HCT116 (cell line): ENCODE results near the gene AMDHD1. TPM values are rescaled to one million over a fixed set of nuclear protein-coding genes. Genes with fewer than 3 reads are reported as not detected.

Experiments
- ATAC-seq: fragments of 200-7000 bp; cut with Tn5 transposase; 2 replicates; pipeline ENCODE4 v1.9.1; 2020; ENCODE audit warnings: mild to moderate bottlenecking, moderate library complexity
- BruUV-seq: library from RNA; stranded (reverse); fragments of 400-500 nt; replicated peaks from 2 replicates; lab custom pipeline; 2021; lab: Mats Ljungman, UMichigan
- CTCF ChIA-PET: fragments of 300-600 bp; sonication (Branson Sonifier 250); formaldehyde crosslinking; loops from one replicate; lab custom pipeline; 2021; ENCODE audit warnings: antibody characterized with exemption; lab: Charles Lee
- POLR2A ChIA-PET: fragments of 300-600, 350-600 bp; sonication (Branson Sonifier 250); formaldehyde crosslinking; loops from one replicate; lab custom pipeline; 2021; ENCODE audit warnings: antibody characterized with exemption; lab: Charles Lee
- RAD21 ChIA-PET, 2 experiments: fragments of 300-600 bp; sonication (Branson Sonifier 250); formaldehyde crosslinking; loops; one replicate each; lab custom pipeline; 2023; ENCODE audit warnings: low total read pairs in 2 of 2; ENCODE audit not compliant: uncharacterized antibody in 2 of 2, unreplicated experiment in 2 of 2, low non-redundant PET in 1 of 2; lab: Charles Lee
- DNase-seq: peaks from one replicate; pipeline ENCODE4 v3.0.0-alpha.2; 2010; ENCODE audit warnings: low read depth, low spot score
- H2AFZ ChIP-seq: fragments of 200-600 bp; shearing (Covaris generic), sonication (generic); 2 replicates; pipeline ENCODE4 v1.6.1; 2017; ENCODE audit warnings: low read depth, mixed run types, mixed read lengths, antibody characterized with exemption, low read length; ENCODE audit not compliant: poor library complexity, severe bottlenecking
- H3K27ac ChIP-seq: 2 replicates; pipeline ENCODE4 v1.5.1; 2012; ENCODE audit warnings: low read depth, low read length
- H3K27me3 ChIP-seq: fragments of 200-600 bp; sonication (generic); 2 replicates; pipeline ENCODE4 v1.6.1; 2016; ENCODE audit warnings: mixed run types, low read length, mixed read lengths; ENCODE audit not compliant: insufficient read depth
- H3K36me3 ChIP-seq, 2 experiments: fragments of 200-500 bp in 1 of 2; fragments of 200-600 bp in 1 of 2; sonication (Bioruptor generic) in 1 of 2; sonication (generic) in 1 of 2; 2 replicates each; pipeline versions ENCODE4 v1.5.1 to v1.6.1; 2014 to 2016; ENCODE audit warnings: low read length in 2 of 2, inconsistent platforms in 1 of 2, mixed read lengths in 1 of 2, mixed run types in 1 of 2; ENCODE audit not compliant: insufficient read depth in 2 of 2, control insufficient read depth in 1 of 2
- H3K4me1 ChIP-seq, 2 experiments: fragments of 200-600 bp in 1 of 2; sonication (generic) in 1 of 2; 2 replicates each; pipeline versions ENCODE4 v1.5.1 to v1.6.1; 2012 to 2017; ENCODE audit warnings: low read length in 2 of 2, inconsistent platforms in 1 of 2, mild to moderate bottlenecking in 1 of 2, mixed read lengths in 1 of 2, mixed run types in 1 of 2, moderate library complexity in 1 of 2; ENCODE audit not compliant: insufficient read depth in 2 of 2, control insufficient read depth in 1 of 2
- H3K4me2 ChIP-seq: fragments of 200-600 bp; sonication (generic); 2 replicates; pipeline ENCODE4 v1.6.1; 2017; ENCODE audit warnings: mixed run types, low read length, mixed read lengths
- H3K4me3 ChIP-seq, 2 experiments: fragments of 200-600 bp in 1 of 2; sonication (generic) in 1 of 2; replicated peaks in 1 of 2; 2 replicates each; pipeline ENCODE4 v1.5.1; 2011 to 2016; ENCODE audit warnings: low read length in 2 of 2, control low read depth in 1 of 2, low read depth in 1 of 2, mild to moderate bottlenecking in 1 of 2, mixed read lengths in 1 of 2, mixed run types in 1 of 2
- H3K79me2 ChIP-seq: fragments of 200-600 bp; sonication (generic); 2 replicates; pipeline ENCODE4 v1.6.1; 2017; ENCODE audit warnings: mild to moderate bottlenecking, mixed run types, low read length, moderate library complexity, mixed read lengths; ENCODE audit not compliant: insufficient read depth
- H3K9ac ChIP-seq: fragments of 200-600 bp; sonication (generic); 2 replicates; pipeline ENCODE4 v1.6.1; 2016; ENCODE audit warnings: low read length, mixed read lengths
- H3K9me2 ChIP-seq: fragments of 200-600 bp; sonication (generic), shearing (Covaris generic); 2 replicates; pipeline ENCODE4 v1.6.1; 2017; ENCODE audit warnings: mixed run types, mild to moderate bottlenecking, moderate library complexity; ENCODE audit not compliant: insufficient read depth
- H3K9me3 ChIP-seq, 2 experiments: fragments of 200-500 bp in 1 of 2; fragments of 200-600 bp in 1 of 2; sonication (Bioruptor generic) in 1 of 2; sonication (generic) in 1 of 2; 2 replicates each; pipeline ENCODE4 v1.6.1; 2014 to 2017; ENCODE audit warnings: low read length in 2 of 2, mixed read lengths in 2 of 2, inconsistent platforms in 1 of 2, low read depth in 1 of 2, mild to moderate bottlenecking in 1 of 2, mixed run types in 1 of 2, moderate library complexity in 1 of 2; ENCODE audit not compliant: control insufficient read depth in 1 of 2, insufficient read depth in 1 of 2
- H4K20me1 ChIP-seq: fragments of 200-600 bp; sonication (generic), shearing (Covaris generic); 2 replicates; pipeline ENCODE4 v1.6.1; 2017; ENCODE audit warnings: mixed run types, mild to moderate bottlenecking, moderate library complexity; ENCODE audit not compliant: insufficient read depth
- CBX3 ChIP-seq: IDR thresholded peaks from 2 replicates; pipeline ENCODE4 v1.6.1; 2012; ENCODE audit warnings: low read depth
- EGR1 ChIP-seq: IDR thresholded peaks from 2 replicates; pipeline ENCODE4 v1.6.1; 2012; ENCODE audit warnings: low read depth
- ELF1 ChIP-seq: IDR thresholded peaks from 2 replicates; pipeline ENCODE4 v1.6.1; 2012; ENCODE audit warnings: low read depth, borderline replicate concordance
- JUND ChIP-seq: IDR thresholded peaks from 2 replicates; pipeline ENCODE4 v1.6.1; 2012
- POLR2A ChIP-seq: IDR thresholded peaks from 2 replicates; pipeline ENCODE4 v1.7.0; 2011; ENCODE audit warnings: borderline replicate concordance; ENCODE audit not compliant: insufficient read depth, insufficient read length; ENCODE audit errors: extremely low read depth
- POLR2AphosphoS5 ChIP-seq: IDR thresholded peaks from 2 replicates; pipeline ENCODE4 v1.6.1; 2011; ENCODE audit warnings: mild to moderate bottlenecking, low read depth, low read length, moderate library complexity
- RAD21 ChIP-seq: IDR thresholded peaks from 2 replicates; pipeline ENCODE4 v1.6.1; 2012; ENCODE audit warnings: low read depth, mild to moderate bottlenecking
- SIN3A ChIP-seq: IDR thresholded peaks from 2 replicates; pipeline ENCODE4 v1.6.1; 2012; ENCODE audit warnings: low read depth
- SP1 ChIP-seq: IDR thresholded peaks from 2 replicates; pipeline ENCODE4 v1.6.1; 2012; ENCODE audit warnings: low read depth
- TCF7L2 ChIP-seq: IDR thresholded peaks from 2 replicates; pipeline ENCODE4 v1.7.0; 2011; ENCODE audit warnings: borderline replicate concordance, inconsistent platforms; ENCODE audit not compliant: insufficient read depth, insufficient read length; ENCODE audit errors: extremely low read depth
- YY1 ChIP-seq: IDR thresholded peaks from 2 replicates; pipeline ENCODE4 v1.6.1; 2011; ENCODE audit warnings: low read length, low read depth, moderate library complexity, mild to moderate bottlenecking; ENCODE audit not compliant: insufficient replicate concordance; ENCODE audit errors: extremely low read depth
- ZFX ChIP-seq: fragments of 450-650 bp; IDR thresholded peaks from 2 replicates; pipeline ENCODE4 v1.6.1; 2017
- intact Hi-C: fragments of 100-400 bp; cut with micrococcal nuclease; formaldehyde crosslinking; loops from 2 replicates; pipeline ENCODE4 v1.10.0; 2022
- total RNA-seq: library from RNA; stranded (reverse); gene quantifications from one replicate; pipeline ENCODE4 v1.2.1, GENCODE V29; 2021; ENCODE audit not compliant: unreplicated experiment
- TF ChIP-seq, protein P1 (sequence below): IDR thresholded peaks from 2 replicates; pipeline ENCODE4 v1.6.1; 2012
- TF ChIP-seq, protein P2 (sequence below): IDR thresholded peaks from 2 replicates; pipeline ENCODE4 v1.6.1; 2011; ENCODE audit warnings: mild to moderate bottlenecking, low read length, moderate library complexity; ENCODE audit not compliant: insufficient replicate concordance; ENCODE audit errors: extremely low read depth
- TF ChIP-seq, protein P3 (sequence below), 3 experiments: fragments of 200-600 bp in 1 of 3; sonication (generic) in 1 of 3; IDR thresholded peaks in 2 of 3; conservative IDR thresholded peaks in 1 of 3; 2 replicates each; pipeline ENCODE4 v1.5.1; 2012 to 2017; ENCODE audit warnings: low read depth in 2 of 3, low read length in 2 of 3, antibody characterized with exemption in 1 of 3, borderline replicate concordance in 1 of 3, control low read depth in 1 of 3, mild to moderate bottlenecking in 1 of 3, mixed read lengths in 1 of 3, mixed run types in 1 of 3, moderate library complexity in 1 of 3; ENCODE audit not compliant: insufficient read depth in 1 of 3

Gene AMDHD1
- total RNA-seq, 1 experiment from 2014 or later = 3.0 TPM

GRCh38 chr12:95942524-95943329 lies 404 bp upstream of the AMDHD1 start, which contains the start of gene CCDC38:
Gene CCDC38, minus strand, starts transcription at chr12:95942614. Its CDS starts 6,105 bp downstream, at chr12:95936509.
- POLR2A ChIA-PET = interaction anchor here (0.6 to 2.5 kb wide), 5 partner anchors 9 to 537 kb away, joined by 3 to 11 read pairs (median 3); no protein-coding TSS in a partner anchor
- intact Hi-C loops = no loop called here
- ATAC-seq = peak; percentile 91
- Histone ChIP-seq H3K79me2 (no peaks in the 10 kb centered on the region), H2AFZ (peak within 1 kb of the TSS; percentile 99), H3K27me3 (0 out of 2 replicates have a peak, but pooled peaks cover 6% of the 10 kb centered on the region), H3K4me1 (peaks cover 4 to 8% of the 10 kb centered on the region in 2 experiments; a peak in 3 of 4 replicates), H3K27ac (peak within 1 kb of the TSS; percentile 80), H3K9me3 (no peaks in the 10 kb centered on the region), H3K4me2 (peak within 1 kb of the TSS; percentile 91), H3K4me3 (peak within 1 kb of the TSS; percentile 76 to 89), H3K9me2 (no peaks in the 10 kb centered on the region), H3K36me3 (no peaks in the 10 kb centered on the region), H3K9ac (peak within 1 kb of the TSS; percentile 81), H4K20me1 (no peaks in the 10 kb centered on the region)
- RAD21 ChIA-PET = no interaction called here
- DNase-seq = peak; percentile 73
- TF ChIP-seq SIN3A (peak; percentile 16; the same call in 1 of the 2 replicates), TCF7L2 (peak; percentile 96), SP1 (peak; percentile 43), ZFX (peak; percentile 23; the same call in 1 of the 2 replicates), EGR1 (peak; percentile 70), RAD21 (no peak), ELF1 (peak; percentile 39; the same call in 1 of the 2 replicates), POLR2A (peak; percentile 26), JUND (no peak), YY1 (peak; percentile 10), POLR2AphosphoS5 (peak; percentile 77), CBX3 (0 out of 2 replicates have a peak, but pooled peaks have one; percentile 11)
- TF ChIP-seq, protein P1, sequence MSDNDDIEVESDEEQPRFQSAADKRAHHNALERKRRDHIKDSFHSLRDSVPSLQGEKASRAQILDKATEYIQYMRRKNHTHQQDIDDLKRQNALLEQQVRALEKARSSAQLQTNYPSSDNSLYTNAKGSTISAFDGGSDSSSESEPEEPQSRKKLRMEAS = peak; percentile 59; the same call in 1 of the 2 replicates
- TF ChIP-seq, protein P2, sequence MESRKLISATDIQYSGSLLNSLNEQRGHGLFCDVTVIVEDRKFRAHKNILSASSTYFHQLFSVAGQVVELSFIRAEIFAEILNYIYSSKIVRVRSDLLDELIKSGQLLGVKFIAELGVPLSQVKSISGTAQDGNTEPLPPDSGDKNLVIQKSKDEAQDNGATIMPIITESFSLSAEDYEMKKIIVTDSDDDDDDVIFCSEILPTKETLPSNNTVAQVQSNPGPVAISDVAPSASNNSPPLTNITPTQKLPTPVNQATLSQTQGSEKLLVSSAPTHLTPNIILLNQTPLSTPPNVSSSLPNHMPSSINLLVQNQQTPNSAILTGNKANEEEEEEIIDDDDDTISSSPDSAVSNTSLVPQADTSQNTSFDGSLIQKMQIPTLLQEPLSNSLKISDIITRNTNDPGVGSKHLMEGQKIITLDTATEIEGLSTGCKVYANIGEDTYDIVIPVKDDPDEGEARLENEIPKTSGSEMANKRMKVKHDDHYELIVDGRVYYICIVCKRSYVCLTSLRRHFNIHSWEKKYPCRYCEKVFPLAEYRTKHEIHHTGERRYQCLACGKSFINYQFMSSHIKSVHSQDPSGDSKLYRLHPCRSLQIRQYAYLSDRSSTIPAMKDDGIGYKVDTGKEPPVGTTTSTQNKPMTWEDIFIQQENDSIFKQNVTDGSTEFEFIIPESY = no peak
- TF ChIP-seq, protein P3, sequence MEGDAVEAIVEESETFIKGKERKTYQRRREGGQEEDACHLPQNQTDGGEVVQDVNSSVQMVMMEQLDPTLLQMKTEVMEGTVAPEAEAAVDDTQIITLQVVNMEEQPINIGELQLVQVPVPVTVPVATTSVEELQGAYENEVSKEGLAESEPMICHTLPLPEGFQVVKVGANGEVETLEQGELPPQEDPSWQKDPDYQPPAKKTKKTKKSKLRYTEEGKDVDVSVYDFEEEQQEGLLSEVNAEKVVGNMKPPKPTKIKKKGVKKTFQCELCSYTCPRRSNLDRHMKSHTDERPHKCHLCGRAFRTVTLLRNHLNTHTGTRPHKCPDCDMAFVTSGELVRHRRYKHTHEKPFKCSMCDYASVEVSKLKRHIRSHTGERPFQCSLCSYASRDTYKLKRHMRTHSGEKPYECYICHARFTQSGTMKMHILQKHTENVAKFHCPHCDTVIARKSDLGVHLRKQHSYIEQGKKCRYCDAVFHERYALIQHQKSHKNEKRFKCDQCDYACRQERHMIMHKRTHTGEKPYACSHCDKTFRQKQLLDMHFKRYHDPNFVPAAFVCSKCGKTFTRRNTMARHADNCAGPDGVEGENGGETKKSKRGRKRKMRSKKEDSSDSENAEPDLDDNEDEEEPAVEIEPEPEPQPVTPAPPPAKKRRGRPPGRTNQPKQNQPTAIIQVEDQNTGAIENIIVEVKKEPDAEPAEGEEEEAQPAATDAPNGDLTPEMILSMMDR (IDR thresholded peaks at IDR 0.05 in 2 of 3, conservative IDR thresholded peaks at IDR 0.05 in 1 of 3; ENCODE audit: borderline replicate concordance in 1 of 3, insufficient read depth in 1 of 3, low read depth in 2 of 3, low read length in 2 of 3) = no peak
- CTCF ChIA-PET = interaction anchor here (0.7 to 1.5 kb wide), 3 partner anchors 11 to 56 kb away, joined by 3 to 8 read pairs (median 4); no protein-coding TSS in a partner anchor
- no TSS peak for BruUV-seq
